ENCODE results near the gene SSX2IP.

Gene SSX2IP

GRCh38 chr1:84691122-84691783 is 992 bp upstream of the SSX2IP start:
- H3K4me3 ChIP-seq (replicated peaks; ENCODE audit: low read depth, low read length): peak overlapping the region; percentile 76
- TF ChIP-seq, protein P1, sequence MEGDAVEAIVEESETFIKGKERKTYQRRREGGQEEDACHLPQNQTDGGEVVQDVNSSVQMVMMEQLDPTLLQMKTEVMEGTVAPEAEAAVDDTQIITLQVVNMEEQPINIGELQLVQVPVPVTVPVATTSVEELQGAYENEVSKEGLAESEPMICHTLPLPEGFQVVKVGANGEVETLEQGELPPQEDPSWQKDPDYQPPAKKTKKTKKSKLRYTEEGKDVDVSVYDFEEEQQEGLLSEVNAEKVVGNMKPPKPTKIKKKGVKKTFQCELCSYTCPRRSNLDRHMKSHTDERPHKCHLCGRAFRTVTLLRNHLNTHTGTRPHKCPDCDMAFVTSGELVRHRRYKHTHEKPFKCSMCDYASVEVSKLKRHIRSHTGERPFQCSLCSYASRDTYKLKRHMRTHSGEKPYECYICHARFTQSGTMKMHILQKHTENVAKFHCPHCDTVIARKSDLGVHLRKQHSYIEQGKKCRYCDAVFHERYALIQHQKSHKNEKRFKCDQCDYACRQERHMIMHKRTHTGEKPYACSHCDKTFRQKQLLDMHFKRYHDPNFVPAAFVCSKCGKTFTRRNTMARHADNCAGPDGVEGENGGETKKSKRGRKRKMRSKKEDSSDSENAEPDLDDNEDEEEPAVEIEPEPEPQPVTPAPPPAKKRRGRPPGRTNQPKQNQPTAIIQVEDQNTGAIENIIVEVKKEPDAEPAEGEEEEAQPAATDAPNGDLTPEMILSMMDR (IDR thresholded peaks at IDR 0.05; ENCODE audit: low read length, missing control alignments): no peak

DNA sequence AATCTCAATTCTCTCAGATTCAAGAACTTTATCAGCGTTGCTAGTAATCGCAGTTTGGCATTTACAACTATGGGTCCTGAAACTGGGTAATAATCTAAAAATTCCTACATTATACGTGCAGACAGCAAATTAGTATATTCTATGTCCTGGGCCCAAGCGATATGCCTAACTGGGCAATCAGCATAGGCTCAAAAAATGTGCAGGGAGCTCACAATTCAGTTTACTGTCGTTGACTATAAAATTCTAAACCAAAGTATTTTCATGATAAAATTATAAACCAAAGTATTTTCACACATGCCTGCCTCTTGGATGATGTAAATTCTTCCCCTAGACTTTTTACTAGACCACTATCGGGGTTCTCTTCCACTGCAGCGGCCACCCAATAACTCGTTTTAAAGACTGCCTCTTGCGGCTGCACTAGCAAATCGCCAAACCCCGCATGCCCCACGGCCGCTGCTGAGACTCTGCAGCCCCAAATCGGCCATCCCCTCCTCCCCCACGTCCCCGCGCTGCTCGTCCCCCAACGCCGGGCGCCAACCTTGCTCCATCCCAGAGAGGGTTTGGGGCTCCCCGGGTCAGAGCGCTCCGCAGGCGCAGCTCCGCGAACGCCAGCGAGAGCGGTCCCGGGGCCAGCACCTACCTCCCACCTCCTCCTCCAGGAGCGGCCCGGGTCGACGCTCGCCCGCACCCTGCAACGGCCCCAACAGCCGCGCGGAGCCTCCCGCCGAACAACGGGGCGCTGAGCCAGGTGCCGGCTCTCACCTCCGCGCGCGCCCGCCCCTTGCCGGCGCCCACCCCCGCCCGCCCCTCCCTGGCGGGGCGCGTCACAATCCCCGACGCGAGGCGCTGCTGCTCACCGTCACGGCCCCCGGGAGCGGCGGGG is 506 bp downstream of the SSX2IP start:
- TF ChIP-seq, protein P1 (IDR thresholded peaks at IDR 0.05; ENCODE audit: low read length, missing control alignments): peak; percentile 42
- peak overlapping the region; percentile 76 for H3K4me3 ChIP-seq (replicated peaks; ENCODE audit: low read depth, low read length)
- DNase-seq (ENCODE audit: low read depth): peak; percentile 50

More at GRCh38 chr1:84691122-84691783, 992 bp upstream of the SSX2IP start:
- DNase-seq (ENCODE audit: low read depth): no peak

DNA sequence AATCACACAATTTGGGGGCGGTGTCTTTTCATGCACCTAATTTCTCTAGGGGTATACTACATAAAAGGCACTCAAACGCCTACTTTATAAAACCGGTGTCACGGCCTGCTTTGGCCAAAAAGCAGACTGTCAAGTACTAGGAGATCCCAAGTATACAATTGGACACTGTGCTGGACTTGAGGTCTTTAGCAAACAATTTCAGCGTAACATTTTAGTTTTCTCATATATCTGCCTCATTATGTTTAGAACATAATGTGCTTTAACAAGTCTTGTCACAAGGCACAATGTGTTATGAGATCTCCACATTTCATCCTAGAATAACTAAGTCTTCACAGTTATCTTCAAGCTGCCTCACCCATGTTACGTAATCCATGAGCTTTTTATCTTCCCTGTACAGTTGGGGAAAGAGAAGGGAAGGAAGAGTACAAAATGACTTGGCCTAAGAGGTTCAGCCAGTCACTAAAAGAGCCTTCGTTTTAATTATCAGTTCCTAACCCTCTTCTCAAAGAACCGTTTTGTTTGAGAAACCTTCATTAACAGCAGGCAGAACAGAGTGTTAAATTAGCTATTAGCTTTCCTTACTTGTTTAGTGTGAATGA is 1.7 kb downstream of the SSX2IP start:
- DNase-seq (ENCODE audit: low read depth): peak; percentile 39
- H3K4me3 ChIP-seq (replicated peaks; ENCODE audit: low read depth, low read length): no peak overlapping the region
- TF ChIP-seq, protein P1 (IDR thresholded peaks at IDR 0.05; ENCODE audit: low read length, missing control alignments): no peak

GRCh38 chr1:84687714-84688462 is 2.4 kb downstream of the SSX2IP start:
- DNase-seq (ENCODE audit: low read depth): no peak
- TF ChIP-seq, protein P1 (IDR thresholded peaks at IDR 0.05; ENCODE audit: low read length, missing control alignments): no peak
- H3K4me3 ChIP-seq (replicated peaks; ENCODE audit: low read depth, low read length): no peak overlapping the region

DNA sequence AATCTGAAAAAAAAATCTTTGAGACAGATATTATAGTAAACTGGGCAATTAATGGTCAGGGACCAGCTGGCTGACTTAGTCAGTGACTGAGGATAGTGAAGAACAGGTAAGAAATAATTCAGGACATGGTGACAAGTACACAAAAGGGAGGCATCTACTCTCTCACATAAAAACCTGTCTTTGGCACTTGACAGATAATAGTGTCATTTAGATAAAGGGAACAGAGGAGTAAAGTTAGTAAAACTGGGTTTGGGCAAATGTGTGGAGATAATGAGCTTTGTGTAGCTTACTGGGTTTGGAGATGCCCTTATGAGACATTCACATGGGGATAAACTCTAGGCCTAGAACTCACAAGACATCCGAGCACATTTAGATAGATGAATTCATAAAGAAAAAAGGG is 4.0 kb downstream of the SSX2IP start:
- TF ChIP-seq, protein P1 (IDR thresholded peaks at IDR 0.05; ENCODE audit: low read length, missing control alignments): no peak
- DNase-seq (ENCODE audit: low read depth): no peak
- no peak overlapping the region for H3K4me3 ChIP-seq (replicated peaks; ENCODE audit: low read depth, low read length)

DNA sequence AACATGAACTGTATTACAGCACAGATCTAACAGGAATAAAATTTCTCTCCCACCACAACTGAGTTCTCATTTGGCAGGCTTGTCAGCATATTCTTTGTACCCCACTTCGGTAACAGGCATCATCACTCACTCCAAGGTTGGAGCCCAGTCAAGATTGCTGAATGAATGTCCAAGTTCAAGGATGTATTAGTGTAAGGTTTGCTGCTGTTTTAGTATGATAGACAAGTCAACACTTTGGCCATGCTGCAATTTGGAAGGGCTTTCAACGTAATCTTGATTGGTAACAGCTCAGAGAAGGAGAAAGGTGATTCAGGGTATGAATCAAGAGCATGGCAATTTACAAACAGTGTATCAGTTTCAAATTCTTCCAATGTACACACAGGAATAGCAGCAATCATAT is 6.8 kb downstream of the SSX2IP start:
- TF ChIP-seq, protein P1 (IDR thresholded peaks at IDR 0.05; ENCODE audit: low read length, missing control alignments): no peak
- DNase-seq (ENCODE audit: low read depth): no peak
- H3K4me3 ChIP-seq (replicated peaks; ENCODE audit: low read depth, low read length): no peak overlapping the region
